ENCODE results near the gene GPR55.
A peak's percentile ranks its signal among the peaks of the same experiment; 100 is the strongest.

The GPR55 gene

DNA sequence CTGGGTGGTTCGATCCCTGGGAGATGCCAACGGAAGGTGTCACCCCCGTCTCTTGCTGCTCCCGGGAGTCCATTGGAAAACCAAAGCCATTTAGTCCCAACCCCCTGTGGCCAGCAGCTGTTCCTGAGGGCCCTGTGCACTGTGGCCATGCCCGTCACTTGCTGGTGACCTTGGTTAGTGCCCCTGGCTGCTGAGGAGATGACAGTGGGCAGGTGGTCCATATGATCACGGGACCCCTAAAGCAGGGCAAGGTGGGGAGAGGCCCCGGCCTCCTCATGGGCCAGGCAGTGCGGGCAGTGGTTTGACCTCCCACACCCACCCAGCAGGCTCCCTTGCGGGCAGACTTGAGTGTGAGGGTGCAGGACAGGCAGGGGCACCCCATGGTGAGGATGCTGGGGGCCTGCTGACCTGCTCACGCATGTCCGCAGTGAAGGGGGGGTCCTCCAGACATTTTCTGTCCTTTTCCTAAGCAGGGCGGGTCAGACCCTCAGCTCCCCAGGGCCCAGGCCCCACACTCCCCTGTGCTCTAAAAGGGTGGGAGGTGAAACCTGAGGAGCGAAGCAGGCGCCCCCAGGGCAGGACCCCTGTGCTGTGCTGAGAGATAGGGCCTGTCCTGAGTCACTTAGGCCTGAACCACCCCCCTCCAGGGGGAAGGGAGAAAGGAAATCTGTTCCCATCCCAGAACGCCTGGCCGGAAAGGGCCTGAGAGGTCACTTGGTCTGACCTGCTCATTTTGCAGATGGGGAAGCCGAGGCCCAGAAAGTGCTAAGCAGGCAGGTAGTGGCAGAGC, 53.5 kb downstream of the GPR55 start:
- Histone ChIP-seq H3K9ac (peak overlapping the region; percentile 86; the same call in 1 of the 2 replicates), H3K4me3 (IDR thresholded peaks at IDR 0.05; ENCODE audit: insufficient read depth, low read depth, low read length) (no peak overlapping the region), H2AFZ (ENCODE audit: low read depth) (no peak overlapping the region), H3K27me3 (ENCODE audit: insufficient read depth, low read depth) (no peaks in the 10 kb centered on the region), H3K4me1 (ENCODE audit: low read depth, poor library complexity, severe bottlenecking) (peaks cover 92% of the 10 kb centered on the region), H4K20me1 (ENCODE audit: insufficient read depth) (no peaks in the 10 kb centered on the region), H3K79me2 (ENCODE audit: insufficient read depth, low read depth) (peaks cover 81% of the 10 kb centered on the region), H3K4me2 (peak overlapping the region; percentile 99), H3K27ac (peak overlapping the region; percentile 87), H3K36me3 (ENCODE audit: insufficient read depth) (0 out of 2 replicates have a peak, but pooled peaks cover under 1% of the 10 kb centered on the region)
- TF ChIP-seq, protein P1, sequence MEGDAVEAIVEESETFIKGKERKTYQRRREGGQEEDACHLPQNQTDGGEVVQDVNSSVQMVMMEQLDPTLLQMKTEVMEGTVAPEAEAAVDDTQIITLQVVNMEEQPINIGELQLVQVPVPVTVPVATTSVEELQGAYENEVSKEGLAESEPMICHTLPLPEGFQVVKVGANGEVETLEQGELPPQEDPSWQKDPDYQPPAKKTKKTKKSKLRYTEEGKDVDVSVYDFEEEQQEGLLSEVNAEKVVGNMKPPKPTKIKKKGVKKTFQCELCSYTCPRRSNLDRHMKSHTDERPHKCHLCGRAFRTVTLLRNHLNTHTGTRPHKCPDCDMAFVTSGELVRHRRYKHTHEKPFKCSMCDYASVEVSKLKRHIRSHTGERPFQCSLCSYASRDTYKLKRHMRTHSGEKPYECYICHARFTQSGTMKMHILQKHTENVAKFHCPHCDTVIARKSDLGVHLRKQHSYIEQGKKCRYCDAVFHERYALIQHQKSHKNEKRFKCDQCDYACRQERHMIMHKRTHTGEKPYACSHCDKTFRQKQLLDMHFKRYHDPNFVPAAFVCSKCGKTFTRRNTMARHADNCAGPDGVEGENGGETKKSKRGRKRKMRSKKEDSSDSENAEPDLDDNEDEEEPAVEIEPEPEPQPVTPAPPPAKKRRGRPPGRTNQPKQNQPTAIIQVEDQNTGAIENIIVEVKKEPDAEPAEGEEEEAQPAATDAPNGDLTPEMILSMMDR (conservative IDR thresholded peaks at IDR 0.05; ENCODE audit: low read depth, low read length): no peak

DNA sequence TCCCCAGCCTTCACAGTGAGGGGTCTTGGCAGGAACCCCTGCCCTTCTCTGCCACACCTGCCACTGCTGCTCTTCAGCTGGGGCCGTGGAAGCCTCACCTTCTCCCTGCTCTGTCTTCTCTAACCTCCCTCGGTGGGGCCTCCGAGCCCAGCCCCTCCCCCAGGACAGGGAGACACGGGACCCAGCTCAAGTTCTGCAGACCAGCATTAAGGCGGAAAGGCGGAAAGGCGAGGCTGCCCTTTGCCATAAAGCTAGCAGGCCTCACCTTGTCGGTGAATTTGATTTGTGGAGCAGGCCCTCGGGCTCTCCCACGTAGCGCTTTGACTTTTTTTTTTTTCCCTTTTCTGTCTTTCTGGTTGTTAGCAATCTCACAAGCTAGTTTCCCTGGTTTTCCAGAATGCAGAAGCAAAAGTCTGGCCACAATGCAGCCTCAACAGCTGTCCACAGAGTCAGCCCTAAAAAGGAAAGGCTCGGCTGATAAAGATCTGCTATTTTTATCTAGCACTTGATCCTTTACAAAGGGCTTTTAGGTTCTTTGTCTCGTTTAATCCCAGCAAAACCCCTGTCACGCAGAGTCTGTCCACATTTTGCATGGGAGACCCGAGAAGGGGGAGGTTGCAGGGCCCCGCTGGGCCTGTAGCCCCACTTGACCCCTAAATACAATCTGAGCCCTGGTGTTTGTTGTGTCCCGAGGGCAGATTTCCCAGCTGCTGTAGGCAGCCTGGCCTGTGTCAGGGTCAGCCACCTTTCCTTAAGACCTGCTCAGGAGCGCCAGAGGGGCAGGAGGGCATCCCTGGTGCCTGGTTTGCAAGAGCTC, 54.3 kb downstream of the GPR55 start:
- Histone ChIP-seq H3K4me2 (peak overlapping the region; percentile 99), H3K27ac (peak overlapping the region; percentile 87)

DNA sequence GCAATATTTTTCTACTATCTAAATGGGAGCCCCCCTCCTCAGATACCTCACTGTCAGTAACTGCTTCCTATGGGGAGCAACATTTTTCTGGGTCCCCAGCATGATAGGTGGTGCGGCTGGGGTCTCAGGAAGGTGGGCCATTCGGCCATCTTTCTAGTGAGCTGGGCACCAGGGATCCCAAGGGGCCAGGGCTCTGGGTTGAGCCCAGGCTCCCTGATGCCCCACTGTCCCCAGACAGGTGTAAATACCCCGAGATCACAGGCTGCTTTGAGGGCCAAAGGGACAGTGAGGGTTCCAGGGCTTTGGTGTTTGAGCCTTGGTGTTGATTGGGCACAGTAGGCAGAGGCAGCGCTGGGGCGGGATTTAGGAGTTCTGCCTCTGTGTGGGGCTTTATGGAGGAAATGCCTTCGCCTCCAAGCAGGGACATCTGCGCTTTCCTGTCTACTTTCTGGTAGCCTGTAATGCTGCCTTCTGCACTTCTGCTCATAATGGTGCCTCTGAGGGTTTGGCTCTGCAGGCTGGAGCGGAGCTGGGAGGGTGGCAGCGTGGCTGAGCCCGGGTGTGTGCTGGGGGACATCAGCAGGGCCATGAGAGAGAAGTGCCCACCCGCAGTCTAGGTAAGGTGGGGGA, 55.0 kb downstream of the GPR55 start:
- peak overlapping the region; percentile 86 for H3K9ac ChIP-seq
- H2AFZ ChIP-seq (ENCODE audit: low read depth): no peak overlapping the region
- H3K27me3 ChIP-seq (ENCODE audit: insufficient read depth, low read depth): no peaks in the 10 kb centered on the region
- peak overlapping the region; percentile 87 for H3K27ac ChIP-seq
- peak overlapping the region; percentile 99 for H3K4me2 ChIP-seq
- H3K79me2 ChIP-seq (ENCODE audit: insufficient read depth, low read depth): peaks cover 87% of the 10 kb centered on the region
- no peaks in the 10 kb centered on the region for H4K20me1 ChIP-seq (ENCODE audit: insufficient read depth)
- no peak overlapping the region for H3K4me3 ChIP-seq (IDR thresholded peaks at IDR 0.05; ENCODE audit: insufficient read depth, low read depth, low read length)
- TF ChIP-seq, protein P1 (conservative IDR thresholded peaks at IDR 0.05; ENCODE audit: low read depth, low read length): no peak
- H3K4me1 ChIP-seq (ENCODE audit: low read depth, poor library complexity, severe bottlenecking): peaks cover 87% of the 10 kb centered on the region
- H3K36me3 ChIP-seq (ENCODE audit: insufficient read depth): no peaks in the 10 kb centered on the region

More for the DNA sequence above, 54.3 kb downstream of the GPR55 start:
- H3K4me3 ChIP-seq (IDR thresholded peaks at IDR 0.05; ENCODE audit: insufficient read depth, low read depth, low read length): no peak overlapping the region
- peaks cover 87% of the 10 kb centered on the region for H3K79me2 ChIP-seq (ENCODE audit: insufficient read depth, low read depth)
- H4K20me1 ChIP-seq (ENCODE audit: insufficient read depth): no peaks in the 10 kb centered on the region
- H3K4me1 ChIP-seq (ENCODE audit: low read depth, poor library complexity, severe bottlenecking): peaks cover 91% of the 10 kb centered on the region
- H2AFZ ChIP-seq (ENCODE audit: low read depth): no peak overlapping the region
- no peaks in the 10 kb centered on the region for H3K27me3 ChIP-seq (ENCODE audit: insufficient read depth, low read depth)
- H3K36me3 ChIP-seq (ENCODE audit: insufficient read depth): no peaks in the 10 kb centered on the region
- H3K9ac ChIP-seq: peak overlapping the region; percentile 86; the same call in 1 of the 2 replicates
- TF ChIP-seq, protein P1 (conservative IDR thresholded peaks at IDR 0.05; ENCODE audit: low read depth, low read length): no peak

Measured in KMS-11 (cell line).